ENCODE results near the gene SYNGR3.

Gene SYNGR3

GRCh38 chr16:2019518-2019920, 29.7 kb downstream of the SYNGR3 start, which contains the start of gene NPW:
TSS of gene NPW (plus strand) at chr16:2019785.
- no peak for DNase-seq
- in situ Hi-C loops (cut with HindIII; ENCODE audit: low pct_ligation_motif_present, low pct_unique_long_range_greater_than_20kb, low sequenced_read_pairs), result no loop called here

- in situ Hi-C loops (cut with HindIII; ENCODE audit: low pct_ligation_motif_present, low pct_unique_long_range_greater_than_20kb, low sequenced_read_pairs), result no loop called here
- DNase-seq, result no peak
These were observed 30.4 kb downstream of the SYNGR3 start for GRCh38 chr16:2019921-2020831.

GRCh38 chr16:2022723-2023091, 32.9 kb downstream of the SYNGR3 start:
- DNase-seq, result peak; percentile 79

GRCh38 chr16:2023092-2024031, 33.6 kb downstream of the SYNGR3 start:
- peak; percentile 90 for DNase-seq

More at GRCh38 chr16:2022723-2023091, 32.9 kb downstream of the SYNGR3 start:
- in situ Hi-C loops (cut with HindIII; ENCODE audit: low pct_ligation_motif_present, low pct_unique_long_range_greater_than_20kb, low sequenced_read_pairs), result no loop called here

GRCh38 chr16:2024032-2024420, 34.3 kb downstream of the SYNGR3 start:
- in situ Hi-C loops (cut with HindIII; ENCODE audit: low pct_ligation_motif_present, low pct_unique_long_range_greater_than_20kb, low sequenced_read_pairs), result no loop called here

More at GRCh38 chr16:2023092-2024031, 33.6 kb downstream of the SYNGR3 start:
- in situ Hi-C loops (cut with HindIII; ENCODE audit: low pct_ligation_motif_present, low pct_unique_long_range_greater_than_20kb, low sequenced_read_pairs), result no loop called here

GRCh38 chr16:2025251-2025650, 35.5 kb downstream of the SYNGR3 start:
- in situ Hi-C loops (cut with HindIII; ENCODE audit: low pct_ligation_motif_present, low pct_unique_long_range_greater_than_20kb, low sequenced_read_pairs), result no loop called here
- DNase-seq, result no peak

More at GRCh38 chr16:2024032-2024420, 34.3 kb downstream of the SYNGR3 start:
- DNase-seq, result no peak

- DNase-seq, result no peak
- in situ Hi-C loops (cut with HindIII; ENCODE audit: low pct_ligation_motif_present, low pct_unique_long_range_greater_than_20kb, low sequenced_read_pairs), result no loop called here
These were observed 36.2 kb downstream of the SYNGR3 start for GRCh38 chr16:2025878-2026460.

- peak; percentile 41 for DNase-seq
- in situ Hi-C loops (cut with HindIII; ENCODE audit: low pct_ligation_motif_present, low pct_unique_long_range_greater_than_20kb, low sequenced_read_pairs), result no loop called here
These were observed 36.8 kb downstream of the SYNGR3 start, which contains the start of gene NHERF2 for GRCh38 chr16:2026461-2027023. TSS of gene NHERF2 (plus strand) at chr16:2026902. CDS start at chr16:2027006, 104 bp downstream.

- no peak for DNase-seq
- in situ Hi-C loops (cut with HindIII; ENCODE audit: low pct_ligation_motif_present, low pct_unique_long_range_greater_than_20kb, low sequenced_read_pairs), result no loop called here
These were observed 37.5 kb downstream of the SYNGR3 start for GRCh38 chr16:2027024-2028010.

- no peak for DNase-seq
- in situ Hi-C loops (cut with HindIII; ENCODE audit: low pct_ligation_motif_present, low pct_unique_long_range_greater_than_20kb, low sequenced_read_pairs), result no loop called here
These were observed 38.4 kb downstream of the SYNGR3 start for GRCh38 chr16:2028146-2028545.

- in situ Hi-C loops (cut with HindIII; ENCODE audit: low pct_ligation_motif_present, low pct_unique_long_range_greater_than_20kb, low sequenced_read_pairs), result no loop called here
These were observed 39.0 kb downstream of the SYNGR3 start for GRCh38 chr16:2028620-2029220.

GRCh38 chr16:2029350-2029749, 39.6 kb downstream of the SYNGR3 start:
- DNase-seq, result no peak
- in situ Hi-C loops (cut with HindIII; ENCODE audit: low pct_ligation_motif_present, low pct_unique_long_range_greater_than_20kb, low sequenced_read_pairs), result no loop called here

More at GRCh38 chr16:2028620-2029220, 39.0 kb downstream of the SYNGR3 start:
- DNase-seq, result no peak

GRCh38 chr16:2030036-2030435, 40.3 kb downstream of the SYNGR3 start:
- DNase-seq, result no peak
- in situ Hi-C loops (cut with HindIII; ENCODE audit: low pct_ligation_motif_present, low pct_unique_long_range_greater_than_20kb, low sequenced_read_pairs), result loop anchor here (10.0 kb wide), 1 partner anchor 135 kb away; no protein-coding TSS in a partner anchor

GRCh38 chr16:2031081-2031577, 41.4 kb downstream of the SYNGR3 start:
- no peak for DNase-seq
- in situ Hi-C loops (cut with HindIII; ENCODE audit: low pct_ligation_motif_present, low pct_unique_long_range_greater_than_20kb, low sequenced_read_pairs), result loop anchor here (10.0 kb wide), 1 partner anchor 134 kb away; no protein-coding TSS in a partner anchor

GRCh38 chr16:2032285-2033056, 42.7 kb downstream of the SYNGR3 start:
- no peak for DNase-seq
- in situ Hi-C loops (cut with HindIII; ENCODE audit: low pct_ligation_motif_present, low pct_unique_long_range_greater_than_20kb, low sequenced_read_pairs), result loop anchor here (10.0 kb wide), 1 partner anchor 132 kb away; no protein-coding TSS in a partner anchor
